HG03439 (cell line): Measurements from ENCODE around the gene C1QTNF5.

ENCODE experiments used
- ATAC-seq: cut with Tn5 transposase; IDR thresholded peaks from one replicate; pipeline ENCODE4 v1.9.1; 2021; ENCODE audit warnings: mild to moderate bottlenecking, moderate library complexity; ENCODE audit not compliant: unreplicated experiment

The C1QTNF5 gene

DNA sequence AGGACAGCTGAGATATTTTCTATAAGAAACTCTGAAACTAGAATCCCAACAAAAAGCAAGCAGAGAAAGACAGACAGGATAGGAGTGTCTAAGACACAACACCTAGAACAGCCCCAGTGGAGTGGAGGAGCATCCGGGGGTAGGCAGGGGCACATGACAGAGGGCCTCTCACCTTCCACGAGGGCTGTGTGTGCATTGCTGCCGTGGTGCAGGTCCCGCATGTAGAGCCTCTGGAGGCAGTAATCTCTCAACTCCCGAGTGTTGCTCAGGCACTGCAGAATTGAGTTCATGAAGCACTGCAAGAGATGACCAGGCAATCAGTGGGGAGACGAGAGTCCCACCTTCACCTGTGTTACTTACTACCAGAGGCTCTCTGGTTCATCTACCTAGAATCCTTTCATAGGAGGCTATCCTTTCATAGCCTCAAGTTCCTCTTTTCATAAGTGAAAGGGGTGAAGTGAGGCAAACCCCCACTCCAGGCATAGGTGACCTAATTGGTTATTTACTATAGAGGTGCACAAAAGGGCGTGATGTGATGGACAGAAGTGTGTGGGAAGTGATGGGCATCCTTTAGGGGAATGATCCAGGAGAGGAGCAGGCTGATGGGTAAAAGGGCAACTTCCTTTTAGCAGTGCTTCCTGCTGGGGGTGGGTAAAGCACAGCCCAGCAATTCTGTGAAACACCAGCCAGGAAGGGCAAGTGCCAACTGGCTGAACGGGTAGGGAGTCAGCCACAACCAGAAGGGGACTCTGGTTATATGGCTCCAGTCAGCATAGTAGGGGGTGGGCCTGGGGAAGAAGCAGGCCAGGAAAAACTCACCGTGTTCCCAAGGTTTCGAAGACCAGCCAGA, 18.9 kb upstream of the C1QTNF5 start:
- ATAC-seq: no peak

DNA sequence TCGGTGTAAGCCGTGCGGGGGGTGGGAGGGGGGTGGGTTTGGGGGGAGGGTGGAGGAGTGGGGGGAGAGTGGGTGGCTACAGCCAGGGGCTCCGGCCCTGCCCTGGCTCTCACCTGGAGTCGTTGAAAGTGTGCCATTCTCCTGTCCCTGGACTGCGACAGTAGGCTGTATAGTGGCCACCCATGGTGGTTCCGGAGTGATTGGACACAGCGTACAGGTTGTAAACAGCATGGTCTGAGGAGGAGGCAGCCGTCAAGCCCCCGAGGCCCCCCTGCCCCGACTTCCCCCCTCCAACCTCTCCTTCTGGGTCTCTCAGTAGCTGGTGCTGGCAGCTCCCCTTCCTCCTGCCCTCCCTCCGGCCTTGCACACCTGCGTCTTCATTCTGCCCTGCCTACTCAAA, 16.4 kb upstream of the C1QTNF5 start:
- no peak for ATAC-seq

DNA sequence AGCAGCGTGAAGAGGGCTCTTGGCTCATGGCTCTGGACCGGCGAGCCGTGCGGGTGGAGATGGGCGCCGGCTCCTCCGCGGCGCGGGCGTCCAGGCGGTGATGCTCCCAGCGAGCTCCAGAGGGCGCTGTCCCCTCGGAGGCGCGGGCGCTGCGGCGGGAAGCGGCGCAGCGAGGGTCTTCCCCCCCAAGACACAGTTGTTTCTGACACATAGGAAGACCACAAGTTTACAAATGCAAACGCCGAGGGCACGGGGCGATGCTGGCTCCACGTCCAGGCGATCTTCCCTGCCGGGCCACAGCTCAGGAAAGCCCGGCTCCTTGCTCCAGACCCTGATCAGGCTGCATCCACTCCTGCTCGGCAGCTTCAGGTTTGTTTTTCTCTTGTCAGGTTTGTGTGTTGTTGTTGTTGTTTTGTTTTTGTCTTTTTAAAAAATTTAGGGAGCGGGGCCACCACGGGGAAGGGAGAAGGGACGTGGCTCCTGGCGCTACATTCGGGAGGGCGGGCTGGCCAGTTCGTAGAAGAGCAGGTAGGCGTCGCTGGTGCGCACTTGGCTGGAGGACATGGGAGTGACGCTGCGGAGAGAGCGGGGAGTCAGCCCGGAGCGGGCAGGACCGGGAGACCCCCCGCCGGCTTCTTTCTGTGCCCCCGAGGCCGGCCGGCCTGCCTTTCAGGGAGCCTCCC, 15.8 kb upstream of the C1QTNF5 start:
- peak; percentile 66 for ATAC-seq

DNA sequence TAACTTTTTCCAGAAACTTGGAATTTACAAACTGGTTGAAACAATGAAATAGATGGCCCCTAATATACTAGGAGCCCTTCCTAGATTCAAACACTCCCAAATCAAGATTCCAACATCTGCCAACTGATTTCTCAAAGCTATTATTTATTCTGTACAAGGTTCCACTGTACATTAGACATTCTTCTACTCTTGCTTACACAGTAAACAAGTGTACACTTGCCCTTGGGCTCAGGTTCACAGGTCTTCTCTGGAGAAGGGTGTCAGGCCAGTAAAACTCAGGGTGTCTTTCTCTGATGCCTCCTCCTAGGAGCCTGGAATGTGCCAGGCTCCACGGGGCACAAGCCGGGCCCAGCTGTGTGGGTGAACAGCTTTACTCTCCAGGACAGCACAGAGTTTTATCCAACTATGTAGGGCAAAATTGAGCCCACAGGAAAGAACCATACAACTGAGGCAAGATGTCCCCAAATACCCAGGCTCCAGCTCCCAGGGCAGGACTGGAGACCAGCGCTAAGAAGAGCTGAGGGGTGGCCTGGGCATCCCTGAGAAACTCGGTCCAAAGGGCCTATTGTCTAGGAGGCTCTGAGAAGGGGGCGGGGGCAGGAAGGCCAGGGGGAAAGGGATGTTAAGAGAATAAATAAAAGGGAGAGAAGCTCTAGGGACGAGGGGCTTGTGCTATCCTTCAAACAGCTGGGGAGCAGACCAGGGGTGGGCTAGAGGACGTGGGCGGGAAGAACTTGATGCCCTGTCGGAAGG, 14.6 kb upstream of the C1QTNF5 start:
- no peak for ATAC-seq

DNA sequence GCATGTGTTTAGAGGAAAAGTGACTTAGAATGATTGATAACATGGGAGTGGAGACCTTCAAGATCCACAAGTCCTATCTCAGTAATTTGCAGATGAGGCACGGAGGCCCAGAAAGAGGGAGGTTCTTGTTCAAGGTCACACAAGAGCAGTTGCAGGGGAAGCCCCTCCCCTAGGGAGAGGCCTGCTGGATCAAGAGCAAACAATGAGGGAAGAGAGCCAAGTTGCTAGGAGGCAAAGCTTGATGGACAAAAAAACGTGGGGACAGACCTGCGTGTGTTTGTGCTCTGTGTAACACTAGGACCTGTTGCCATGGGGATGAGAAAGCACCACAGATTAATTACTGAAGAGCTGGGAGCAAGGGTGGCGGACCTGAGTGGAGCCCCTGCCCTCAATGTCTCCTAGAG, 12.2 kb upstream of the C1QTNF5 start:
- no peak for ATAC-seq

DNA sequence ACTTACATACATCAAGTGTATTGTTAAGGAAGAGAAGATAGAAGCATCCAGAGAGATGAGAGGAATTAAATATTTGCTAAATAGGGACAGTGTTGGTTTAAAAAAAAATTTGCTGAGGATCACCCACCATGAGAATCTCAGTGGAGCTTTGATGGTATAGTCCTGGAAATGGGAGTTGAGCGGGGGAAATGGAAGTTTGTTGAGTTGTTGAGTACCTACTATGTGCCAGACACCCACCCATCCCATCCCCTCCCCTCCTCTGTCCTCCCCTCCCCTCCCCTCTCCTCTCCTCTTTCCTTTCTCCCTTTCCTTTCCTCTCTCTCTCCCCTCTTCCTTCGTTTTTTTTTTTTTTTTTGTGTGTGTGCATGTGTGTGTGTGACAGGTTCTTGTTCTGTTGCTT, 10.5 kb upstream of the C1QTNF5 start:
- ATAC-seq: no peak

DNA sequence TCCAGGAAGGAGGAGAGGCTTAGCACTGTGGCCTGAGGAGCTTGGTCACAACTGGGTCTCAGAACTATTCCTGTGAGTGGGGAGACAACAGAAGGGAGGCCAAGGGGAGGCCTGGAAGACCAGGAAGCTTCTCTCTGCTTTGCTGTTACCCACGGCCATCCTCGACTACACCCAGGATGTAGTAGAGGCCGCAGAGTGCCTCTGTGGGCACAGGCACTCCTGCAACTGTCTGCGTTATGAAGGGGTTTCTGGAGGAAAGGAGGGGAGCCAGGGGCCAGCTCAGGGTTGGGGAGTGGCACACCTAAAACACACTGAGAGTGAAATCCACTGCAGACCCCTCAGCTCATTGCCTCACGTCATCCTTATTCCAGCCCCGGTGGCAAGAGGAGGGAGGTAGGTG, 9.6 kb upstream of the C1QTNF5 start:
- no peak for ATAC-seq

DNA sequence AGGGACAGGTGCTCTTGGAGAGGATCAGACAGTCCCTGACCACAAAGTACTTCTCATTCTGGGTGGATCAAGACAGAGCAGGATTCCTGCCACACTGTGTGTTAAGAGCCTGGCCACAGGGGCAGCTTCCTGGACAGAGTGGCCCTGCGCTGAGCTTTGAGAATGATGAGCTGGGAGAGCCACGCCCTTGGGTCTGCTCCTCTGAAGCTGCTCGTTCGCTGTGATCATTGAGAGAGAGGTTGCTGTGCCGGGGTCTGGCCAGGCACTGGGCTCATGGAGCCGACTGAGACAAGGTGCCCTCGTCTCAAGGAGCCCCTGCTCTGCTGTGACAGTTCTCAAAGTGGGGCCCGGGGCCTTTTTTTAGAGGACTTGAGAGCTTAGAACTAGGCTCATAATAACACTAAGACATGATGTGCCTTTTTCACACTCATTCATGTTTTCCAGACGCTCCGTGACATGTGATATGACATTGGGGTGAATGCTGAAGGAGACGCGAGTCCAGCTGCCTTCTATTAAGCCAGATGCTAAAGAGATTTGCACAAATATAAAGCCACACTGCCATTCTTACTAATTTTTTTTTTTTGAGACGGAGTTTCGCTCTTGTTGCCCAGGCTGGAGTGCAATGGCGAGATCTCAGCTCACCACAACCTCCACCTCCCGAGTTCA, 7.4 kb upstream of the C1QTNF5 start:
- no peak for ATAC-seq

DNA sequence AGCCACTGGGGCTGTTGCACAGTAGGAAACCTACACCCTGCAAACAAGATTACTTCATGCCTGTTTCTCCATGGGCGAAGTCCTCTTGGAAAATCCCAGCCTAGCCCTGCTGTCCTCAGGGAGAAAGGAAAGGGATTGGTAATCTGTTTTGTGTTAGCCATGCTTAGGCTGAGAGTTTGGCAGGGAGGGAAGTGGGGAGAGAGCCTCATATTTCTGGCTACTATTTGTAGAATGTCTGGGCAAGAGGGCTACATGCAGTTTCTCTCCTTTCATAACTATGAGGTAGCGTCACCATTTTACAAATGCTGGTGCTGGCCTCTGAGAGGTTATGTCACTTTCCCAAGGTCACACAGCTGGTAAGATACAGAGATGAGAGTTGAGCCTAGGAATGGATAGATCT, 6.6 kb upstream of the C1QTNF5 start:
- no peak for ATAC-seq

DNA sequence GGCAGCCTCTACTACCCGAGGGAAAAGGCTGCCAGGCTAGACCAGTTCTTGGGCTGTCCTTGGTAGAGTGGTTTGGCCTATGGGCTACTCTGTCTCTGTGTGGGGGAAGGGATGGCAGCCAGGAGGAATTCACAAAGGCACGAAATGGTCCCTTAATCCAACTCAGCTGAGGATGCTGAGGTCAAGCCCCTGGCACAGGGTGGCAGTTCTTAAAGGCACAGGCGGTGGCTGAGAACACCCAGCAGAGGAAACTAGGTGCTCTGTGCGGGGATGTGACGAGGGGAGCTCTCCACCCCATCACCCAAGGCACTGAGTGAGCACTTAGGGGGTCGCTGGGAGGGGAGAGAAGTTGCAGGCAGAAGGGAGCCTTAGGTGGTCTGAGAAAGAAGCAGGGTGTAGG, 5.9 kb upstream of the C1QTNF5 start, which contains the start of gene MFRP:
TSS of gene MFRP (minus strand) at position 101 of the 400 bp plus-strand sequence. CDS start 192 bp downstream, outside the sequence.
- no peak for ATAC-seq

DNA sequence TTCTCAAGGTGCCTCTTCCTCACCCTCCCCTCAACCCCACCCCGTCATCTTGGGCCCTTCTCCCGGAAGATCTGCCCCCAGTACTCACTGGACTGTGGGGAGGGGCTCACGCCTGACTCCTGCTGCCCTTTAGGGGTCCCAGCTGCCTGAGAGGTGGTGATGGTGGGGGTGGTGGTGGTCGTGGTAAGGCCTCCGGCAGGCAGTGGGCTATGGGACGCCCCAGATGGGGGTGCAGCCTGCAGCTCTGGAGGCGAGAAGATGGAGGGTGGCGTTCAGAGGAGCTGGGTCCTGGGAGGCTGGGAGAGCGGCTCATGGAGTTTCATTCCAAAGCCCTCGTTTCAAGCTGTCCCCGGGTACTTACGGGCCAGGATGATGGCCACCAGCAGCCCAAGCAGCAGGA, 5.0 kb upstream of the C1QTNF5 start:
- no peak for ATAC-seq

DNA sequence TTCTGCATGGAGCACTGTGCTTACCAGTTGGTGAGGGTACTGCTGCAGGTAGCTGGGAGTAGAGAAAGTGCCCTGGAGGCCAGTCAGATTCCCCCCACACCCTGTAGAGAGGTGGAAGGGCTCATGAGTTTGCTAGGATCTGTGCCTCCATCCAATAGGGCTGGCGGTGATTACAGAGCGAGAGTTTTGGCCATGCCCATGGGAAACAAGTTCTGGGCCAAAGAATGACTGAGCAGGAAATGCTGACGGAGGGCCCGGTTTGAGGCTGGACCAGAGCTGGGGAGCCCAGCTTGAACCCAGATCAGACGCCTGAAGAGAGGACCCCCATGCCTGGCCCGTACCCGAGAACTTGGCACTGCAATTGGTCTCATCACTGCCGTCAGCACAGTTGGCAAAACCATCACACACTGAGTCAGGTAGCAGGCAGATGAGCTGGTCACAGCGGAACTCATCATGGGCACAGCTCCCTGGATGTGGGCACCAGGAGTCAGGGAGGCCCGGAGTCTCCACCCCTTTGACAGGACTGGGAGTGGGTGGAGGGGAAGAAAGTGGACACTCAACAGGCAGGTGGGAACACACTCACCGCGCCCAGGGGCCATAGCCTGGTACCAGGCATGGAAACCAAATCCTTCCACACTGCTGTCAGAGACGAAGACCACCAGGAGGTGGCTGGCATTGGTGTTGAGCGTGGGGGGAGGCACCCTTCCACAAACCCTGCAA, 3.8 kb upstream of the C1QTNF5 start:
- no peak for ATAC-seq

DNA sequence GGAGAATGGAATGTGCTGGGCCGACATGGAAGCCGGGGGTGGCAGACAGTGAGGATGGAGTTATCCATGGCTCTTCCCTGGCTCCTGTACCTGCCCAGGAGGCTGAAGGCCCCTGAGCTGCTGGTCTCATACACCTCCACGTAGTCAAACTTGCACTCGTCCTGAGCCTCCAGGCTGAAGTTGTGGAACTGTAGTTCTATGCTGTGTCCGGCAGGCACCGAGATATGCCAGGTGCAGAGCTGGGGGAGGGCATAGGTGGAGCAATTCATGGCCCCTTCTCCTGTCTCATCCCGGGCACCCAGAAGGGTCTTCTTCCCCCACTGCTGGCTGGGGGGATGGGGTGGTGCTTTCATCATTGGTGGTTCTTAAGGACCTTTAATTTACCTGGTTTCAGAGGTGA, 3.0 kb upstream of the C1QTNF5 start:
- ATAC-seq: no peak

DNA sequence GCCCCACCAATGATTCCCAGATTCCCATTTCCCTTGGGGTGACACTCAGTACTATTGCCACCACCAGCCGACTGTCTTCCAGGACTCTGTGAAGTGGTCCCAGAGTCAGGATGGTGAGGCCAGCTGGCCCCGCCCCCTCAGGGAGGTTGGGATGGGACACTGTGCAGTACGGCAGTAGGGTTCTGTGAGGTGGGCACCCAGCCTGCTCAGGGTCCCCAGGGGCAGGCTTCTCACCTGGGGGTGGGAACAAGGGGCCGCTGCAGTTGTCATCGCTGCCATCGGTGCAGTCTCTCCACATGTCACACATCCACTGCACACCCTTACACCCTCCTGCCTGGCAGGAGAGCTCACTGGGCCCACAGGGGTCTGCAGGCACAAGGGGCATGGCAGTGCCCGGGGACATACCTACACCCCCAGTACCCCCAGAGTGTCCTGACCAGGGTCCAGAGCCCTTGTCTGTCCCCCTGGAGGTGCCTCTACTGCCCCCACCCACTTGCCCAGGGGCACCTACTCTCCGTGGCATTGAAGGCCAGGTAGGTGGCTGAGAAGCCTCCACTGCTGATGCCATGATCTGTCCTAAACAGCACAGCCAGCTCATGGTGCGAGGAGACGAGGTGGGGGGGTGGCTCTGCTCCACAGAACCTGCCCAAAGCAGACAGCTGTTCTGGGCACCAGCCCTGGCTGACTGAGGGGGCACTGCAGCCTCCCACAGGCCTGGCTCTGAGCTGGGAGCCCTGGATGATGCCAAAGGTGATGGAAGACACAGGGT, 1.9 kb upstream of the C1QTNF5 start:
- no peak for ATAC-seq

DNA sequence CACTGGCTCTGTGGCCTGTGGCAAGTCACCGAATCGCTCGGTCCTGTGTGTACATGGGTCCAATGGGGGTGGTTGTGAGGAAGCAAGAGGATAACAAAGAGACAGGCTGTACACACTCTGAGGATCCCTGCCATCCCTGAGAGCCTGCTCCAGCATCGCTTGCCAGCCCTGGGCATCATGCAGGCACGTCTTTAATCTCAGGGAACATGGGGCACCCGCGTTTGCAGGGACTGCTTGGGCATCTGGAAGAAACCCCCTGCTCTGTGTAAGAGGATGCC, 1.3 kb upstream of the C1QTNF5 start:
- ATAC-seq: no peak

DNA sequence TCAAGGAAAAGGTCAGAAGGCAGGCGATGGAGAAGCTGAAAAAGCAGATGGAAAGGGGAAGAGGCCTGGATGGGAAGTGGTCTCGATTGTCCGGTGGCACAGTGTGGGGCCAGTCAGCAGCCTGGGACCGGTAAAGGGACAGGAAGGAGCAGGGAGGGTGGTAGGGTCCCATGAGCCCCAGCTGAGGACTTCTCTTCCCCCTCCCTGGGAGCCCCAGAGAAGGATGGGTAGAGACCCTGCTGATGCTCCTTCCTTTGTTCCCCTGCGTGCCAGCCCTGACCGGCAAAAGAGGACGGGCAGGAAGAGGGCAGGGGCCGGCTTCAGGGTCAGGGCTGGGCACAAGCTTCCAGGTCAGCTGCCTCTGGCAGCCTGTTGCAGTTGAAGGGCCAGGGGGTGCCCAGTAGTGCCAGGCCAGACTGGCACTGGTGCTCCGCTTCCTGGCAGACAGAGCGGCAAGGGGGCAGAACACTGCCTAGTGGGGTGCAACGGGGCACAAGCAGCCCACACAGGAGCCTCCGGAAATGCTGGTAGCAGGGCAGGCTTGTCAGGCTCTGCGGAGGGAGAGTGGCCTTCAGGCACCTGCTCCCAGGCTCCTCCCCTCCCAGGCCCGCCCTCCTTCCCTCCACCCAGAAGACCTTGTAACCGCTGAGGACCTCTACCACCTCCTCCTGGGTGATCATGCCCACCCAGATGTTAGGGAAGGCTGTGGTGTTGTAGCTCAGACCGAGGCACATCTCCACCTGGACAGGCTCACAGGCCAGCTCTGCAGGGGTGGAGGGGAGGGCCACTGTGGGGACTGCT, 739 bp upstream of the C1QTNF5 start:
- no peak for ATAC-seq

DNA sequence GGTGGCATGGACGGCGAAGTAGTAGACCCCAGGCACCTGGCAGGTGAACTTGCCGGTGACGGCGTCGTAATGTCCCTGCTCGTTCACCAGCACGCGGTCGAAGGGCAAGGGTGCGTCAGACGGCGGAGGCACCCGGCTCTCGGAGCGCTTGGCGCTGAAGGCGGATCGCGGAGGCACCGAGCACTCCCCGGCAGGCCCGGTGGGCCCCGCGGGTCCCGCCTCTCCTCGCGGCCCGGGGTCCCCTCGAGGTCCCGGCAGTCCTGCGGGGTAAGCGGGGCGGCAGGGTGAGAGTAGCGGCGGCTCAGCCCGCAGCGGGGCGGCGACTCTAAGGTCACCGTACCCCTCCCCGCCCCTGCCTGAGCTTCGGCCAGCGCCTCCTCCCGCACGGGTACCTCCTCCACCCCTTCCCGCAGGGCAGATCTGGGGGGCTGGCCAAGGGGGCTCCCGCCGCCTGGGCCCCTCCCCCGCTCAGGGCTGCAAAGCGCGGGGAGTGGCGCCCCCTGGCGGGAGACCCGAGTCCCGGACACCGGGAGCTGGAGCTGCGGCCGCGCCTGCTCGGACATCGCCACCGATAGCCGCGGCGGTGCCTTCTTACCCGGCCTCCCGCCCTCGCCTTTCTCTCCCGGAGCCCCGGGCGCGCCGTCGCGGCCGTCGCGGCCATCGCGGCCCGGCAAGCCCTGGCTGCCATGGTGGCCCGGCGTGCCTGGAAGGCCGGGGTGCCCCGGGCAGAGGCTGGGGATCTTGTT, 921 bp downstream of the C1QTNF5 start:
- no peak for ATAC-seq

DNA sequence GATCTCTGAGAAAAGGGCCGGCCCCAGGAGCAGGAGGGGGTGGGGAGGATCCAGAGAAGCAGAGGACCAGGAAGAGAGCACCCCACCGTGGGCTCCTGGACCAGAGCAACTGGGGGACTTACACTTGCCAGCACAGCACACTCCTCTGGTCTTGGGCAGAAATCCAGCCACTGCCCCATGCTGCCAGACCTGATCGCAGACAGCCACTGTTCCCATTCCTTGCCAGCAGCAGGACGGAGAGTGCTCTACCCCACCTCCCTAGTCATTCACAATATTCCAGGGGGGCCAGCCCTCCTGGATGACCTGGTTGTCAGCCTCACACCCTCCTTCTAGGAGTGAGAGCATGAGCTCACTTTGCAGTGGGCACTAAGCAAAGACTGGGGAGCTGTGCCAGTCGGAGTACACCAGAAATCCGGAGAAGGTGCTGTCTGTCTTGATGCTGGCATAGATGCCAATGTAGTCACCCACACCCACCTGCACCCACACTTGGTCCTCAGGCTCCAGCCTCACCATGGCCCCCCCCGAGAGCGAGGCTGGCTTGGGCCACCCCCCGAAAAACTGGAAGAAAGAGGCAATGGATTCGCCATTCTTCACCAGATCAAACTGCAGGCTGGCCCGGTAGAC, 1.6 kb downstream of the C1QTNF5 start:
- ATAC-seq: no peak
